ENCODE measurements around the gene CCND1.

DNA sequence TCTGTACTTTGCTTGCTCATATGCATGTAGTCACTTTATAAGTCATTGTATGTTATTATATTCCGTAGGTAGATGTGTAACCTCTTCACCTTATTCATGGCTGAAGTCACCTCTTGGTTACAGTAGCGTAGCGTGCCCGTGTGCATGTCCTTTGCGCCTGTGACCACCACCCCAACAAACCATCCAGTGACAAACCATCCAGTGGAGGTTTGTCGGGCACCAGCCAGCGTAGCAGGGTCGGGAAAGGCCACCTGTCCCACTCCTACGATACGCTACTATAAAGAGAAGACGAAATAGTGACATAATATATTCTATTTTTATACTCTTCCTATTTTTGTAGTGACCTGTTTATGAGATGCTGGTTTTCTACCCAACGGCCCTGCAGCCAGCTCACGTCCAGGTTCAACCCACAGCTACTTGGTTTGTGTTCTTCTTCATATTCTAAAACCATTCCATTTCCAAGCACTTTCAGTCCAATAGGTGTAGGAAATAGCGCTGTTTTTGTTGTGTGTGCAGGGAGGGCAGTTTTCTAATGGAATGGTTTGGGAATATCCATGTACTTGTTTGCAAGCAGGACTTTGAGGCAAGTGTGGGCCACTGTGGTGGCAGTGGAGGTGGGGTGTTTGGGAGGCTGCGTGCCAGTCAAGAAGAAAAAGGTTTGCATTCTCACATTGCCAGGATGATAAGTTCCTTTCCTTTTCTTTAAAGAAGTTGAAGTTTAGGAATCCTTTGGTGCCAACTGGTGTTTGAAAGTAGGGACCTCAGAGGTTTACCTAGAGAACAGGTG is 11.1 kb downstream of the CCND1 start:
- no peak for TF ChIP-seq RAD21 (IDR thresholded peaks at IDR 0.05 in 1 of 2, conservative IDR thresholded peaks at IDR 0.05 in 1 of 2; ENCODE audit: low read depth in 2 of 2, low read length in 2 of 2)
- TF ChIP-seq TAF1 (IDR thresholded peaks at IDR 0.05; ENCODE audit: low read depth, low read length) = no peak
- no peak for TF ChIP-seq SP2 (IDR thresholded peaks at IDR 0.05; ENCODE audit: low read length)
- no peak for TF ChIP-seq SRF (IDR thresholded peaks at IDR 0.05; ENCODE audit: low read depth, low read length)

Measured in H1 (cell line).